Ovary (tissue), 9 donors: ENCODE data around the gene TRIM28. TPM values are rescaled to one million over a fixed set of nuclear protein-coding genes. Genes with fewer than 3 reads are reported as not detected.

ENCODE experiments used
- DNase-seq, 5 donors: peaks; one replicate each; pipeline ENCODE4 v3.0.0-alpha.2; 2019 to 2020
- H3K27ac ChIP-seq, 2 donors: fragments of 200-600 bp; one replicate each; pipeline versions ENCODE4 v1.5.1 to v1.8.0; 2019 to 2022
- H3K27me3 ChIP-seq: fragments of 200-600 bp; one replicate; pipeline ENCODE4 v1.8.0; 2022
- H3K36me3 ChIP-seq: fragments of 200-600 bp; sonication (generic); one replicate; pipeline ENCODE4 v1.5.1; 2019
- H3K4me1 ChIP-seq: one replicate; pipeline ENCODE4 v1.8.1; 2013; ENCODE audit warnings: mild to moderate bottlenecking, moderate library complexity; ENCODE audit not compliant: insufficient read depth
- H3K4me3 ChIP-seq: fragments of 200-600 bp; sonication (generic); one replicate; pipeline ENCODE4 v1.5.1; 2017
- H3K9me3 ChIP-seq, 2 donors: fragments of 200-600 bp in 1 of 2; sonication (generic) in 1 of 2; one replicate each; pipeline versions ENCODE4 v1.5.1 to v1.8.1; 2013 to 2019; ENCODE audit warnings: mild to moderate bottlenecking in 1 of 2, moderate library complexity in 1 of 2
- EP300 ChIP-seq: sonication (generic); formaldehyde crosslinking; IDR thresholded peaks from one replicate; pipeline ENCODE4 v1.6.1; 2017; ENCODE audit warnings: antibody characterized with exemption
- POLR2A ChIP-seq: fragments of 450-650 bp; IDR thresholded peaks from one replicate; pipeline ENCODE4 v1.6.1; 2017; ENCODE audit warnings: antibody characterized with exemption, mild to moderate bottlenecking, moderate library complexity
- WGBS, 3 donors: extraction: QIAGEN DNeasy Blood & Tissue Kit in 1 of 3; methylation state at CpG; one replicate each; pipeline versions ENCODE4 v1.1.5 to v1.1.7; 2013 to 2017; 5-methylcytosine and 5-hydroxymethylcytosine counted together
- intact Hi-C, 4 donors: fragments of 100-400 bp; cut with DNase I; formaldehyde crosslinking; loops; one replicate each; pipeline versions ENCODE4 v1.11.0 to v1.15.1; 2022 to 2023
- polyA plus RNA-seq, 2 donors: library from polyadenylated mRNA; stranded (reverse); fragments of 200-250 nt in 1 of 2; fragments of 350-450 nt in 1 of 2; fragmentation: Illumina TruSeq in 1 of 2; extraction: RNeasy Lipid Tissue Mini Kit (QIAGEN cat#74804) in 1 of 2; gene quantifications; one replicate each; pipeline ENCODE4 v1.2.3, GENCODE V29; 2013 to 2014
- total RNA-seq, 7 donors: library from RNA; depleted of rRNA in 2 of 7; stranded (reverse); fragments of >200 nt in 2 of 7; fragmentation: NEBNext Ultra II Directional in 3 of 7; extraction: Animal tissue kit (Norgen Biotek cat#: 25700) in 3 of 7; gene quantifications; one replicate each; pipeline versions ENCODE4 v1.1.0 to v1.2.4, GENCODE V29; 2016 to 2023
- TF ChIP-seq, protein P1 (sequence below), 3 donors: fragments of 450-650 bp in 2 of 3; fragments of 200-600 bp in 1 of 3; IDR thresholded peaks; one replicate each; pipeline versions ENCODE4 v1.5.1 to v1.8.0; 2016 to 2022; ENCODE audit warnings: antibody characterized with exemption in 3 of 3, mild to moderate bottlenecking in 1 of 3
- donor health status: DM: no; HTN: no; CAD: no; lungs with moderate emphysema.
- donor health status: DM: no; HTN: no; CAD: no.
- donor health status: Bipolar disorder and iron deficiency.
- donor health status: DM: yes; HTN: yes; CAD: no.
- donor health status: DM: no; HTN: no; CAD: no.
- donor health status: DM: yes; HTN: yes; CAD: no.

TRIM28 gene
- total and polyA plus RNA-seq, 9 donors = 193 to 505 (median 317) TPM

DNA sequence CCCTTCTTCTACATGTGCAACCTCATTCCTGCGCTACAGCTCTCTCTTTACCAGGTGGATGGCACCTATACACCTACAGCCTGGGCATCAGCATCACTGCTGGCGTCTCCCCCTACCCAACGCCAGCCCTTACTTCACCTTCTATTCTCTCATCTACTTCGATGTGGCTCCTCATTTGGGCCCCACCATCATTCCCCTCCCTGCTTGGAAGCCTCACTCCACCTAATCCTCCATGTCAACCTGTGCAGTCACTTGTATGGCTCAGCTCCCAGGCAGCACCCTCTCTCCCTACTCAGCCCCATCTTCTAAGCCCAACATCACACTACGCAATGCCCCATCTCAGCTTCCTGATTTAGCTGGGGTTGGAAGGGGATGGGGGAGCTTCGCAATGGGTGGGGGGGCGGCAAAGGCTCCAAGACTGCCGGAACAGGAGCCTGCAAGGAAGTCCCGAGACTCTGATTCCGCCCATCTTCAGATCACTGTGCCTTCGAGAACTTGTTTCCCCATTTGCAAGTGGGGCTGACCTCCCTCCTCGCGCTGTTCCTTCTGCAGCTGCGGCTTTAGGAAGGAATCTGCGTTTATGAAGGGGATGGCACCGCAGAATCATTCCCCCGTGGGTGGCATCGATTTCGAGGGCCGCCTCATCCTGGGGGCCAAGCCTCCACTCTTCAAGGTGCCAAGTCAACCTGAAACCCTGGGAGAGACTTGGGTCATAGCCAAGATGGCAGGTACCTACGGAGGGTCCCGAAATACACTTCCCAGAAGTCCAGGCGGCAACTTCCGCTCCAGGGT, 28.4 kb downstream of the TRIM28 start:
- no peak for DNase-seq
- no peak for TF ChIP-seq POLR2A
- no peak for TF ChIP-seq EP300
- TF ChIP-seq, protein P1, sequence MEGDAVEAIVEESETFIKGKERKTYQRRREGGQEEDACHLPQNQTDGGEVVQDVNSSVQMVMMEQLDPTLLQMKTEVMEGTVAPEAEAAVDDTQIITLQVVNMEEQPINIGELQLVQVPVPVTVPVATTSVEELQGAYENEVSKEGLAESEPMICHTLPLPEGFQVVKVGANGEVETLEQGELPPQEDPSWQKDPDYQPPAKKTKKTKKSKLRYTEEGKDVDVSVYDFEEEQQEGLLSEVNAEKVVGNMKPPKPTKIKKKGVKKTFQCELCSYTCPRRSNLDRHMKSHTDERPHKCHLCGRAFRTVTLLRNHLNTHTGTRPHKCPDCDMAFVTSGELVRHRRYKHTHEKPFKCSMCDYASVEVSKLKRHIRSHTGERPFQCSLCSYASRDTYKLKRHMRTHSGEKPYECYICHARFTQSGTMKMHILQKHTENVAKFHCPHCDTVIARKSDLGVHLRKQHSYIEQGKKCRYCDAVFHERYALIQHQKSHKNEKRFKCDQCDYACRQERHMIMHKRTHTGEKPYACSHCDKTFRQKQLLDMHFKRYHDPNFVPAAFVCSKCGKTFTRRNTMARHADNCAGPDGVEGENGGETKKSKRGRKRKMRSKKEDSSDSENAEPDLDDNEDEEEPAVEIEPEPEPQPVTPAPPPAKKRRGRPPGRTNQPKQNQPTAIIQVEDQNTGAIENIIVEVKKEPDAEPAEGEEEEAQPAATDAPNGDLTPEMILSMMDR (IDR thresholded peaks at IDR 0.05) = no peak
- peaks cover 7% of the 10 kb centered on the region for H3K4me1 ChIP-seq
- WGBS, 3 donors = 37 to 50% (median 48%) methylated on average over 24 of the region's 24 CpGs
- peak overlapping the region; percentile 90 for H3K4me3 ChIP-seq
- no peaks in the 10 kb centered on the region for H3K36me3 ChIP-seq
- H3K27ac ChIP-seq = peak overlapping the region; percentile 87 to 98
- no peaks in the 10 kb centered on the region for H3K27me3 ChIP-seq
- H3K9me3 ChIP-seq = no peaks in the 10 kb centered on the region
- intact Hi-C loops = no loop called here

DNA sequence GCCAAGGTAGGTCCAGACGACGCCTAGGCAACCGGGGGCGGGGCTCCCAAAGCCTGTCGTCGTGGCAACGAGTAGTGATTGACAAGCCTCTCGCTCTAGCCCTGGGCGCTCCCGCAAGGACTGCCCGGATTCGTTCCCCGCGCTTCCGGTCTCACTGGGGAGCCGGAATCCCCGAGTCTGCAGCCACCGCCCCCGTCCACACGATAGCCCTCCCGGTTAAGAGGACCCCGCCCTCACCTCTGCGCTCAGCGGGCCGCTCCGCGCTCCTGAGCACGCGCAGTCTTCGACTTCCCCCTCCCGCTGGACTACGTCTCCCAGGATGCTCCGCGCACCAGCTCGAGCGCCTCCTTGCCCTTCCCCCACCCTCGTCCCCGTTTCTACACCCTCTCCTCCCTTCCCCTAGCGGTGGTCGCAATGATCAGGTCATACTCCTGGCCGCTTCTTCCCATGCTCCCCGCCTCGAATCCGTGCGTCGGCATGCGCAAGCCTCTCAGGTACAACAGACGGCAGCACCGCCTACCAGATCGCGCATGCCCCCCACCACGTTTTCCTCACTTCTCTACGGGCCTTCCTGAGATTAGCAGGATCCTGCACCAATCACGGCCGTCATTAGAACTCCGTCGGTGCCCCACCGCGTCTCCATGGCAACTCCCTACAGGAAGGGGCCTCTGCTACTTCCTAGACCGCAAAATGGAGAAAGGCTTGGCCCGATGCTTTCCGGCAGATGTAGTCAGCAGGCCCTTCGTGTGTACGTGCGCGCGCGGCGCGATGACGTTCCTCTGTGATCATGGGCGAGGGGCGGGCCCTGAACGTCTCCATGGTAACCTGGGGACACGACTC, 29.2 kb downstream of the TRIM28 start, which contains the start of gene MZF1:
MZF1 (minus strand) TSS at position 518 of the 840 bp plus-strand sequence. CDS start 1,946 bp downstream, outside the sequence.
- DNase-seq = peak; percentile 99 to 100 (median 100)
- Histone ChIP-seq H3K9me3 (no peaks in the 10 kb centered on the region), H3K36me3 (no peaks in the 10 kb centered on the region), H3K4me1 (peaks cover 7% of the 10 kb centered on the region), H3K4me3 (peak within 1 kb of the TSS; percentile 90), H3K27me3 (no peaks in the 10 kb centered on the region), H3K27ac (peak within 1 kb of the TSS; percentile 87 to 98)
- WGBS, 3 donors = 0 to 1% (median 0%) methylated on average over 74 to 75 of the region's 75 CpGs
- intact Hi-C loops = no loop called here
- TF ChIP-seq, protein P1 (IDR thresholded peaks at IDR 0.05) = peak in 2 of 3 donors; percentile 46 to 50
- TF ChIP-seq EP300 (peak; percentile 87), POLR2A (peak; percentile 13)

DNA sequence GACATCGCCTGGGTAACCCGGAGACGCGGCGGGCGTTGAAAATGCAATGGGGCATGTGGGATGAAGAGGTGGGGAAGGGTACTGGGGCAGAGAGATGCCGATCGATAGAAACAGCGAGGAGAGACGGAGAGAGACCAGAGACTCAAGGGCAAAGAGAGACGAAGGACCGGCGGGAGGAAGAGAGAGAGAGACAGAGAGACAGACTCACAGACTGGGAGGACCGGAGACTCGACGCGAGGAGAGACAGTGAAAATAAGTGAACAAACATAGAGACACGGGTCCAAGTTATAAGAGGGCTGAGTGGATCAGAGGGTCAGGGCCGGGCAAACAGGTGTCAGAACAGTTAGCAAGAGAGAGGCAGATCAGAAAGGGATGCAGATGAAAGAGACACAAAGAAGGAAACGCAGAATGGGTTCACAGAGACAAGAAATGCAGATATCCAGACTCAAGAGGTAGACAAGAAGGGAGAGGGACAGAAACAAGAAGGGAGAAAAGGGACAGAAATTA, 29.8 kb downstream of the TRIM28 start:
- WGBS, 3 donors = 0 to 1% (median 1%) methylated on average over 20 of the region's 20 CpGs
- intact Hi-C loops = no loop called here

More for the DNA sequence above, 29.8 kb downstream of the TRIM28 start:
- TF ChIP-seq EP300 (no peak), POLR2A (peak; percentile 56)
- TF ChIP-seq, protein P1 (IDR thresholded peaks at IDR 0.05) = no peak
- no peaks in the 10 kb centered on the region for H3K27me3 ChIP-seq
- peak overlapping the region; percentile 87 to 98 for H3K27ac ChIP-seq
- H3K9me3 ChIP-seq = no peaks in the 10 kb centered on the region
- no peaks in the 10 kb centered on the region for H3K36me3 ChIP-seq
- no peak for DNase-seq
- peak overlapping the region; percentile 90 for H3K4me3 ChIP-seq
- H3K4me1 ChIP-seq = peaks cover 7% of the 10 kb centered on the region
